ENCODE data around the gene PLEKHA7. TPM values are rescaled to one million over a fixed set of nuclear protein-coding genes. Genes with fewer than 3 reads are reported as not detected.

PLEKHA7 gene
- total RNA-seq, 1 experiment from 2014 or later, result 13.0 TPM

DNA sequence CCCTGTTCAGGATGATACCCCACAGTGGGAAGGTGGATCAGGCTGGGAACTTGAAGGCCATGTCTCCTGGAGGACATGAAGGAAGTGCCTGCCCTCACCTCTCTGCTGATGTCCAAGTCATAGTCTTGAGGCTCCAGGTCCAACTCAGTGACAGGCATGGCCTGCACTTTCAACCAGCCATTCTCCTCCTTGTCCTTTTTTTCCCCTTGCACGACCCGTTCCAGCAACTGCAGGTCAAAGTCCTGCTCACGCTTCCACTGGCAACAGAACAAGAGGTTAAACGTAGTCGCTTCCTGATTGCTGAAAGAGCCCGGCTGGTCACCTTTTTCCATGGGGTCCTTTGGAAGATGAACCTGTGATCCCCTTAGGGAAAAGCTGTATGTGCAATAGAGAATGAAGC is 228.1 kb downstream of the PLEKHA7 start:
- no peak for ATAC-seq

GRCh38 chr11:16785520-16786128 is 228.6 kb downstream of the PLEKHA7 start:
- no peaks in the 10 kb centered on the region for H3K36me3 Mint-ChIP-seq
- H3K4me3 Mint-ChIP-seq, result no peak overlapping the region
- CTCF ChIA-PET, result interaction anchor here (0.6 to 2.2 kb wide), 28 partner anchors 11 to 292 kb away, joined by 3 to 32 read pairs (median 4); partner anchors contain the start of gene RPS13
- POLR2A ChIA-PET, result no interaction called here
- H3K4me1 Mint-ChIP-seq, result peaks cover 4% of the 10 kb centered on the region
- H3K27me3 Mint-ChIP-seq (ENCODE audit: low read depth), result no peaks in the 10 kb centered on the region
- peak; percentile 85 for ATAC-seq
- no peak for TF ChIP-seq AR (CRISPR knock-in tag; IDR thresholded peaks at IDR 0.05)
- TF ChIP-seq, protein P1, sequence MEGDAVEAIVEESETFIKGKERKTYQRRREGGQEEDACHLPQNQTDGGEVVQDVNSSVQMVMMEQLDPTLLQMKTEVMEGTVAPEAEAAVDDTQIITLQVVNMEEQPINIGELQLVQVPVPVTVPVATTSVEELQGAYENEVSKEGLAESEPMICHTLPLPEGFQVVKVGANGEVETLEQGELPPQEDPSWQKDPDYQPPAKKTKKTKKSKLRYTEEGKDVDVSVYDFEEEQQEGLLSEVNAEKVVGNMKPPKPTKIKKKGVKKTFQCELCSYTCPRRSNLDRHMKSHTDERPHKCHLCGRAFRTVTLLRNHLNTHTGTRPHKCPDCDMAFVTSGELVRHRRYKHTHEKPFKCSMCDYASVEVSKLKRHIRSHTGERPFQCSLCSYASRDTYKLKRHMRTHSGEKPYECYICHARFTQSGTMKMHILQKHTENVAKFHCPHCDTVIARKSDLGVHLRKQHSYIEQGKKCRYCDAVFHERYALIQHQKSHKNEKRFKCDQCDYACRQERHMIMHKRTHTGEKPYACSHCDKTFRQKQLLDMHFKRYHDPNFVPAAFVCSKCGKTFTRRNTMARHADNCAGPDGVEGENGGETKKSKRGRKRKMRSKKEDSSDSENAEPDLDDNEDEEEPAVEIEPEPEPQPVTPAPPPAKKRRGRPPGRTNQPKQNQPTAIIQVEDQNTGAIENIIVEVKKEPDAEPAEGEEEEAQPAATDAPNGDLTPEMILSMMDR (IDR thresholded peaks at IDR 0.05), result peak; percentile 75
- H3K9me3 Mint-ChIP-seq, result no peaks in the 10 kb centered on the region
- H3K27ac Mint-ChIP-seq, result no peak overlapping the region
- DNase-seq (ENCODE audit: low spot score), result peak; percentile 79

More for the DNA sequence above, 228.1 kb downstream of the PLEKHA7 start:
- H3K9me3 Mint-ChIP-seq, result no peaks in the 10 kb centered on the region
- DNase-seq (ENCODE audit: low spot score), result no peak
- H3K4me1 Mint-ChIP-seq, result no peaks in the 10 kb centered on the region
- ChIA-PET CTCF (interaction anchor here (0.6 to 2.2 kb wide), 27 partner anchors 11 to 291 kb away, joined by 3 to 32 read pairs (median 4); partner anchors contain the start of gene RPS13), POLR2A (no interaction called here)
- H3K27me3 Mint-ChIP-seq (ENCODE audit: low read depth), result no peaks in the 10 kb centered on the region
- TF ChIP-seq ZNF425 (CRISPR knock-in tag; conservative IDR thresholded peaks at IDR 0.05) (no peak), ZNF121 (CRISPR knock-in tag; IDR thresholded peaks at IDR 0.05) (no peak), JAZF1 (CRISPR knock-in tag; IDR thresholded peaks at IDR 0.05) (no peak), NR2C2 (CRISPR knock-in tag; IDR thresholded peaks at IDR 0.05) (no peak), AR (CRISPR knock-in tag; IDR thresholded peaks at IDR 0.05) (no peak), ELF4 (CRISPR knock-in tag; IDR thresholded peaks at IDR 0.05; ENCODE audit: low read depth) (no peak), FOXP4 (CRISPR knock-in tag; IDR thresholded peaks at IDR 0.05) (no peak)
- TF ChIP-seq, protein P2, sequence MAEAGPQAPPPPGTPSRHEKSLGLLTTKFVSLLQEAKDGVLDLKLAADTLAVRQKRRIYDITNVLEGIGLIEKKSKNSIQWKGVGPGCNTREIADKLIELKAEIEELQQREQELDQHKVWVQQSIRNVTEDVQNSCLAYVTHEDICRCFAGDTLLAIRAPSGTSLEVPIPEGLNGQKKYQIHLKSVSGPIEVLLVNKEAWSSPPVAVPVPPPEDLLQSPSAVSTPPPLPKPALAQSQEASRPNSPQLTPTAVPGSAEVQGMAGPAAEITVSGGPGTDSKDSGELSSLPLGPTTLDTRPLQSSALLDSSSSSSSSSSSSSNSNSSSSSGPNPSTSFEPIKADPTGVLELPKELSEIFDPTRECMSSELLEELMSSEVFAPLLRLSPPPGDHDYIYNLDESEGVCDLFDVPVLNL (CRISPR knock-in tag; IDR thresholded peaks at IDR 0.05; ENCODE audit: borderline replicate concordance, low read depth), result no peak
- no peak overlapping the region for H3K27ac Mint-ChIP-seq
- no peak overlapping the region for H3K4me3 Mint-ChIP-seq
- no peaks in the 10 kb centered on the region for H3K36me3 Mint-ChIP-seq

All from WTC11 (cell line).